NOMO-1 treated with dmso at 0.1 percent for 144 hours (cell line): ENCODE data around the gene NDC80.
"Not testable (repeated sequence)": the region's sequence is repeated elsewhere in the genome, so short reads cannot be mapped to it uniquely, and the experiment has no call there.

Experiments used
- DNase-seq: peaks from one replicate; lab custom pipeline; 2025; ENCODE audit not compliant: unreplicated experiment; lab: John Stamatoyannopoulos, UW

NDC80 gene

DNA sequence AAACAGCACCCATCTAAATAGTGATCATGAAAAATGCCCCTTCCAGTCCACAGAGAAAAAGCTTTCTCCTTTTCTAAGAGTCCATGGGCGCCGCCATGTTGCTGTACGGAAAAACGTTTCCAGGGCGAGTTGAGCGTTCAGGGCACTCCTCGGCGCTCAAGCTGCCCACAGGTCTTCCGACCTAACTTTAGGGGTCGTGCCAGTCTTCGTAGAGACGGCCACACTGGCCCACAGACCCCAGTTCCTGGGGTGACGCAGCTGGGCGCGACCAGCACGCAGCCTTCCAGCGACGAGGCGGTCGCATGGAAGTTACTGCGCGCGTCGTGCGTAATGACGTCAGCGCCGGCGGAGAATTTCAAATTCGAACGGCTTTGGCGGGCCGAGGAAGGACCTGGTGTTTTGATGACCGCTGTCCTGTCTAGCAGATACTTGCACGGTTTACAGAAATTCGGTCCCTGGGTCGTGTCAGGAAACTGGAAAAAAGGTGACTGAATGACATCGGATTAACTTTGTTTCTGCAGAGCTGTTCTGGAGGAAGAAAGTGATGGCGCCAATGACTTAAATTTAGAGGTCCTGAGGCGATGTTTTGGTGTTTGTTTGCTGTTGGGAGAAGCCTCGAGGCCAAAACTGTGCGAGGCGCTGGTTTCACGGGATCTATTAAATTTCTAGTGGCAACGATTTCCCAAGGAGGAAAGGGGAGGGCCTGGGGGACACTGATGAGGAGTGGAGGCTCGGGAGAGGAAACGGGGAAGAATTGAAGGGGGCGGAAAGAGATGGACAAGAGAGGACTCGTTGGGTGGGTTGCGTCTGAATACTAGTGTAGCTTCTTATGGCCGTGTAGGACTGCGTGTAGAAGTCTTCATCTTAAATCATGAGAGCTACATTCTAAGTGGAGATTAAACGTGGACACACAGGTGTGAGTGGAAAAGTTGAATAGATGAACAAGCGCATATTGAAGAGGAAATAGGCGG lies at the start of gene NDC80, which contains the start of gene METTL4:
Gene NDC80, plus strand, starts transcription at position 358 of the 971 bp plus-strand sequence. CDS start 1,429 bp downstream, outside the sequence.
Gene METTL4, minus strand, starts transcription at position 306 of the 971 bp plus-strand sequence. CDS start 4,289 bp downstream, outside the sequence.
- peak; percentile 76 for DNase-seq

DNA sequence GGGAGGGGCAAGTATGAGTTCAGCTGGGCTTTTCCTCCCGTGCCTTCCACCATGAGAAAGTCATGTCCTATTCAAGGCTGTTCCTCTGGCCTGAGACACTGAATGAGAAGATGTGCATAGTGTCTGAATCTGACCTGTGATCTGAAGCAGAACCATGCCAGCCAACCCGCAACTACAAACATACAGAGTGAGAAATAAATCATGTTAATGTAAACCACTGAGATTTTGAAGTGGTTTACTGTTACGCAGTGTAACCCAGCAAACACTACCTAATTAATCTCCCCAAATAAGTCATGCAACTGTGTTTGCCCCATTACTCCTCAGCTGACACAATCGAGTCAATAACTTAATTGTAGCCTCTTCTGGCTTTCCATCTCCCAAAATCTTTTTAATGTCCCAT lies 49.2 kb upstream of the NDC80 start:
- no peak for DNase-seq

GRCh38 chr18:2524794-2525198 lies 46.6 kb upstream of the NDC80 start:
- not testable (repeated sequence) for DNase-seq

- no peak for DNase-seq
Observed at GRCh38 chr18:2526329-2526728, 45.0 kb upstream of the NDC80 start.

- no peak for DNase-seq
Observed at GRCh38 chr18:2529154-2529553, 42.2 kb upstream of the NDC80 start.

GRCh38 chr18:2531751-2532150 lies 39.6 kb upstream of the NDC80 start:
- DNase-seq, result no peak

GRCh38 chr18:2532797-2533196 lies 38.6 kb upstream of the NDC80 start:
- DNase-seq, result no peak

DNA sequence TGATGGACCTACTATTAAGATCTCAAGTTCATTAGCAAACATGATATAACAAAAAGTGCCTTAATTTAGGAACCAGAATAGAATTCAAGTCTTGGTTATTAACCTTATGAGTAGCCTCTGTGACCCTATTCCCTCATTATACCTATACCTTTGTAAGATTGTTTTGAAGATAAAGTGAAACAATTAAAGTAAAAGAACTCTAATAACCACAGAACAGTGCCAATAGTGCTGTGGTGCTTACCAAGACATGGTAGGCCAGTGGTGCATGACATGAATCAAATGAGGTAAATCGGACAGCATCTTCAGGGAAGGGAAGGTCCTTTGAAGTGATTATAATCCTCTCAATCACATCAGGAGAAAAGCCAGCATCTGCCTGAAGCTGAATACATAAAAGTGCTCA lies 36.5 kb upstream of the NDC80 start:
- DNase-seq, result no peak

DNA sequence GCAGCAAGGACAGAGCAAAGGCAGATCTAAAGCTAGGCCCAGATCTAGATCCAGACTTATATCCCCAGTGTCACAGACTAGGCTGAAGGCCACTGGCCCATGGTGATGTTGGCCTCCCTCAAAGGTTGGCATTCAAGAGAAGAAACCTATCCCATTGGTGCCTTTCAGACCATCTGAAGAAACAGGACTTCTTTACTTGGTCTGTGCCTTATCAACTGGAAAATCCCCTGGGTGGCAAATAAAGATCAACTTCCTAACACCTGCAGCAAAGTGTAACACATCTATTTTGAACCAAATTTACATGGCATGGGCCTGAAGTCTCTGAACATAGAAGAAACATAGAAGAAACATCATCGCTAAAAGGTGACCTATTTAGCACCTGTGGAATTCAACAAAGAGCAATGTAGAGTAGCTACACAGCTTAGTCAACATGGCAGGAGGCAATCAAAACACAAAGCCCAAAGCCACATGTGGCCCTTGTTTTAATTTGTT lies 35.9 kb upstream of the NDC80 start:
- no peak for DNase-seq

GRCh38 chr18:2536063-2536462 lies 35.3 kb upstream of the NDC80 start:
- DNase-seq, result no peak

DNA sequence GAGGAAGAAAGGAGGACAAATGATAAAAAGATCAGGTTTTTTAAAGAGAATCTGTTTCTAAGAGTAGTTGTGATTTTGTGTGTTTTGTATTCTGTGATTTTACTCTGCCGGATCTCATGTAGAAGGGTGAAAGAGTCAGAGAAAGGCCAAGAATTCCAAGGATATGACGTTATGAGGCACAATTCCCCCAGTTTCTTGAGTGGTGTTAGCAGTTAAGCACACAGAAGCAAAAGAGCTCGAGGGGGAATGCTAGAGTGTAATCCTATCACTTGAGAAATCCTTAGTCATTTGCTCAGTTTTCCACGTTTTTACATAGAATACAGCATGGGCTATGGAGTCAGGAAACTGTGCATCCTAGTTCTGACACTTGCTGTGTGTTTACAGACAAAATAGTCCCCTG lies 34.9 kb upstream of the NDC80 start:
- DNase-seq, result no peak

- no peak for DNase-seq
Observed at GRCh38 chr18:2537296-2537695, 34.1 kb upstream of the NDC80 start.

- no peak for DNase-seq
Observed at GRCh38 chr18:2538236-2538635, 33.1 kb upstream of the NDC80 start.

- DNase-seq, result no peak
Observed at GRCh38 chr18:2538844-2539243, 32.5 kb upstream of the NDC80 start.

GRCh38 chr18:2540575-2540974 lies 30.8 kb upstream of the NDC80 start:
- DNase-seq, result no peak

DNA sequence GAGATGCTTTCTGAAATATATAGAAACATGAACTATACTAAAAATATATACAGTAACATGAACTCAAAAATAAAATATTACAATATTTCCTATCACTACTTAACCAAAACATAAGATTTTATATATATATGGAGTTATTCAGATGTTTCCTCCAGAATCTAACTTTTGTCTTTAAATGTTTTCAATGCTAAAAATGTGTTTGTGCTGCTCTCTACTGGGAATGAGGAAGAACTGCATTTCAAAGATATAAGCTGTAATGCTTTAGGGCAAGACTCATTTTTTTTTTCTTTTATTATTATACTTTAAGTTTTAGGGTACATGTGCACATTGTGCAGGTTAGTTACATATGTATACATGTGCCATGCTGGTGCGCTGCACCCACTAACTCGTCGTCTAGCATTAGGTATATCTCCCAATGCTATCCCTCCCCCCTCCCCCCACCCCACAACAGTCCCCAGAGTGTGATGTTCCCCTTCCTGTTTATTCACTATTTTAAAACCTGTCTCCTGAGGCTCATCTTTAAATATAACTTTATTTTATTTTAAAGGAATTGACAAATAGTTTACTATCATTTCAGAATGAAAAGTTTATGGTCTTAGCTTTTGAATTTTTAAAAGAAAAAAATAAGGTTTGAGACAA lies 29.3 kb upstream of the NDC80 start:
- not testable (repeated sequence) for DNase-seq

- no peak for DNase-seq
Observed at GRCh38 chr18:2545155-2545554, 26.2 kb upstream of the NDC80 start.

- no peak for DNase-seq
Observed at GRCh38 chr18:2547477-2548087, 23.8 kb upstream of the NDC80 start.

DNA sequence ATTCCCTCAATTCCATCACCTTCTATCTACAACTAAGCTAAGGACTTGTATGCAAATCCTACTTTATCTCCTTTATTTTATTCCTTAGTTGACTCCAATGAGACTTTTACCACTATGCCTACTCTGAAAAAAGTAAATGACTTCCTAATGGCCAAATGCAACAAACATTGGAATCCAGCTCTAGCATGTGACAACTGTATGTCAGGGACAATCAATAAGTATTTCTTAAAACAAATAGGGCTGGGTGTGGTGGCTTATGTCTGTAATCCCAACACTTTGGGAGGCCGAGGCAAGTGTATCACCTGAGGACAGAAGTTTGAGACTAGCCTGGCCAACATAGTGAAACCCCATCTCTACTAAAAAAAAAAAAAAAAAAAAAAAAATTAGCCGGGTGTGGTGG lies 21.9 kb upstream of the NDC80 start:
- DNase-seq, result no peak

DNA sequence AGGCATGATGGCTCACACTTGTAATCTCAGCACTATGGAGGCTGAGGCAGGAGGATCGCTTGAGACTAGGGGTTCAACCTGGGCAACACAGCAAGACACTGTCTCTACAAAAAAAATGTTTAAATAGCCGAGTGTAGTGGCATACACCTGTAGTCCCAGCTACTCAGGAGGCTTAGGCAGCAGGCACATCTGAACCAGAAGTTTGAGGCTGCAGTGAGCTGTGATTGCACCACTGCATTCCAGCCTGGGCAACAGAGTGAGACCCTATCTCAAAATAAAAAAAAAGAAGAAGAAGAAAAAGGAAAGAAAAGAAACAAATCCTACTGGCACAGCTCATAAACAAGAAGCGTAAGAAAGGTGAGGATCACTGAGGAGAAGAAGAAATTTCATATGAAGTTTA lies 19.9 kb upstream of the NDC80 start:
- no peak for DNase-seq

- no peak for DNase-seq
Observed at GRCh38 chr18:2554696-2555095, 16.7 kb upstream of the NDC80 start.
